GM19240 (cell line): ENCODE data around the gene DGCR2.
"Not testable (repeated sequence)": the region's sequence is repeated elsewhere in the genome, so short reads cannot be mapped to it uniquely, and the experiment has no call there.

Source experiments
- DNase-seq: peaks from one replicate; pipeline ENCODE4 v3.0.0; 2011; ENCODE audit warnings: low spot score; ENCODE audit not compliant: insufficient read length

Gene DGCR2

GRCh38 chr22:19032156-19032785 is 89.9 kb downstream of the DGCR2 start:
- not testable (repeated sequence) for DNase-seq

- DNase-seq: not testable (repeated sequence)
Measured at GRCh38 chr22:19030889-19031252, 91.3 kb downstream of the DGCR2 start.

- not testable (repeated sequence) for DNase-seq
Measured at GRCh38 chr22:19030226-19030888, 91.9 kb downstream of the DGCR2 start.

- not testable (repeated sequence) for DNase-seq
Measured at GRCh38 chr22:19029113-19030103, 92.8 kb downstream of the DGCR2 start.

GRCh38 chr22:19028060-19028455 is 94.2 kb downstream of the DGCR2 start:
- DNase-seq: not testable (repeated sequence)

GRCh38 chr22:19027371-19028059 is 94.7 kb downstream of the DGCR2 start:
- not testable (repeated sequence) for DNase-seq

GRCh38 chr22:19026080-19026479 is 96.1 kb downstream of the DGCR2 start:
- DNase-seq: not testable (repeated sequence)

GRCh38 chr22:19024956-19025489 is 97.2 kb downstream of the DGCR2 start:
- DNase-seq: not testable (repeated sequence)

GRCh38 chr22:19023931-19024330 is 98.3 kb downstream of the DGCR2 start:
- not testable (repeated sequence) for DNase-seq

GRCh38 chr22:19022755-19023154 is 99.5 kb downstream of the DGCR2 start:
- no peak for DNase-seq

GRCh38 chr22:19019679-19020032 is 102.6 kb downstream of the DGCR2 start:
- no peak for DNase-seq

GRCh38 chr22:19019029-19019678 is 103.1 kb downstream of the DGCR2 start:
- no peak for DNase-seq

- DNase-seq: no peak
Measured at GRCh38 chr22:19018256-19018655, 104.0 kb downstream of the DGCR2 start.

- no peak for DNase-seq
Measured at GRCh38 chr22:19016081-19016766, 106.0 kb downstream of the DGCR2 start.

- no peak for DNase-seq
Measured at GRCh38 chr22:19014886-19015285, 107.3 kb downstream of the DGCR2 start.

- not testable (repeated sequence) for DNase-seq
Measured at GRCh38 chr22:19013881-19014598, 108.2 kb downstream of the DGCR2 start.

- not testable (repeated sequence) for DNase-seq
Measured at GRCh38 chr22:19013411-19013810, 108.8 kb downstream of the DGCR2 start.

GRCh38 chr22:19012308-19012986 is 109.8 kb downstream of the DGCR2 start:
- DNase-seq: no peak

GRCh38 chr22:19011611-19012010 is 110.6 kb downstream of the DGCR2 start:
- DNase-seq: not testable (repeated sequence)
